CD4-positive, alpha-beta T cell treated with Interferon alpha-2 for 1 hour (primary cell): ENCODE measurements around the gene MYO1G.
"Not testable (repeated sequence)": the region's sequence is repeated elsewhere in the genome, so short reads cannot be mapped to it uniquely, and the experiment has no call there.

Source experiments
- DNase-seq, 2 donors: peaks; one replicate each; pipeline ENCODE4 v3.0.0-alpha.2; 2020 to 2022

The MYO1G gene

GRCh38 chr7:44935016-44935415, 43.8 kb downstream of the MYO1G start:
- no peak for DNase-seq

- DNase-seq, result not testable (repeated sequence)
These were observed 44.3 kb downstream of the MYO1G start for GRCh38 chr7:44934510-44934909.

- DNase-seq, result no peak
These were observed 47.9 kb downstream of the MYO1G start for GRCh38 chr7:44930921-44931320.

GRCh38 chr7:44922351-44922694, 56.5 kb downstream of the MYO1G start:
- DNase-seq, result no peak

GRCh38 chr7:44921607-44922350, 57.0 kb downstream of the MYO1G start:
- peak; percentile 88 to 91 for DNase-seq

GRCh38 chr7:44920119-44920518, 58.7 kb downstream of the MYO1G start:
- no peak for DNase-seq

GRCh38 chr7:44918029-44918428, 60.8 kb downstream of the MYO1G start:
- no peak for DNase-seq

GRCh38 chr7:44917465-44917864, 61.4 kb downstream of the MYO1G start:
- no peak for DNase-seq

- DNase-seq, result peak; percentile 84 to 85
These were observed 63.7 kb downstream of the MYO1G start for GRCh38 chr7:44914992-44915607.

- no peak for DNase-seq
These were observed 66.0 kb downstream of the MYO1G start for GRCh38 chr7:44912775-44913347.
